Activated naive CD4-positive, alpha-beta T cell treated with anti-CD3 and anti-CD28 coated beads, Interleukin-2, amount 10 ng/mL, durations not matched to agents 5 hours and 36 hours (primary cell): ENCODE data around the gene MX2. TPM values are rescaled to one million over a fixed set of nuclear protein-coding genes. Genes with fewer than 3 reads are reported as not detected.

ENCODE experiments used
- total RNA-seq, 2 experiments: library from RNA; stranded (reverse); gene quantifications; one replicate each; pipeline ENCODE4 v1.2.3, GENCODE V29; 2021

MX2 gene, protein sequence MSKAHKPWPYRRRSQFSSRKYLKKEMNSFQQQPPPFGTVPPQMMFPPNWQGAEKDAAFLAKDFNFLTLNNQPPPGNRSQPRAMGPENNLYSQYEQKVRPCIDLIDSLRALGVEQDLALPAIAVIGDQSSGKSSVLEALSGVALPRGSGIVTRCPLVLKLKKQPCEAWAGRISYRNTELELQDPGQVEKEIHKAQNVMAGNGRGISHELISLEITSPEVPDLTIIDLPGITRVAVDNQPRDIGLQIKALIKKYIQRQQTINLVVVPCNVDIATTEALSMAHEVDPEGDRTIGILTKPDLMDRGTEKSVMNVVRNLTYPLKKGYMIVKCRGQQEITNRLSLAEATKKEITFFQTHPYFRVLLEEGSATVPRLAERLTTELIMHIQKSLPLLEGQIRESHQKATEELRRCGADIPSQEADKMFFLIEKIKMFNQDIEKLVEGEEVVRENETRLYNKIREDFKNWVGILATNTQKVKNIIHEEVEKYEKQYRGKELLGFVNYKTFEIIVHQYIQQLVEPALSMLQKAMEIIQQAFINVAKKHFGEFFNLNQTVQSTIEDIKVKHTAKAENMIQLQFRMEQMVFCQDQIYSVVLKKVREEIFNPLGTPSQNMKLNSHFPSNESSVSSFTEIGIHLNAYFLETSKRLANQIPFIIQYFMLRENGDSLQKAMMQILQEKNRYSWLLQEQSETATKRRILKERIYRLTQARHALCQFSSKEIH
- 10 to 100 TPM; 52.9 to 54.4 TPM for total RNA-seq

DNA sequence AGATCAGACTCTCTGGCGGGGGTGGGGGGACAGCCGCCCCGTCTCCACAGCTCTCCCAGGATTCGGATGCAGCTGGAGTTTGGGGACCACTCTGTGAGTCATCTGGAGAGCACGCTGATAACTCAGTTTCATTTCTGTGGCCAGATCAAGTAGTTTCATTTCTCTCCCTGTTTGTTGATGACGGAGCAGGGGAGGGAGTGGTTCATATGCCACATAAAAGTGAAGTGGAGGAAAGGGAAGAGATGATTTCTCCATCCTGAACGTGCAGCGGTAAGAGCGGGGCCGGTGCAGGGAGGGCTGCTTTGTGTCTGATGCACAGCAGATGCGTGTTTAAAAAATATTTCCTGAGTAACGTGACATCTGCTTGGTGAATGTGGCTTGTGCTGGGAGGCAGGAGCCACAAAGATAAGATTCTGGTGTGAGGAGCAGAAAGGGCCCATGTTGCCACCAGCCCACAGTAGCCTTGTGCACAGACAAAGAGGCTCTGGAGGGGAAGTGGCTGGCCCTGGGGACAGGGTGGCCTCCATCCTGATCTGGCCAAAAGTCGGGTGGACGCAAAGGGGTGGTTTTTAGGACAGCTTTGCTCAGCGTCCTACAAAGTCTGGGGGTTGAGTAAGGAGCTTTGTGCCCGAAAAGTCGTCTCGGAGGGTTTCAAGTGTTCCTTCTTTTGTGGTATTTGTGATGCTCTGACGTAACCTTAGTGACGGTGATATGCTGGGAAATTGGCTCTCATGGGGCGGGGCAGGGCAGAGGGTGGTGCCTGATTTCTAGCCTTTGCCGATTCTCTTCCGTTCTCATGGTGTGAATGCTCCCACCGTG, at the start of gene MX2:
MX2 (plus strand) TSS at position 242 of the 819 bp plus-strand sequence. CDS start 14,880 bp downstream, outside the sequence.

GRCh38 chr21:41316200-41317062, 45.4 kb upstream of the MX2 start, which contains the start of gene FAM3B:
TSS of gene FAM3B (plus strand) at chr21:41316801. CDS start at chr21:41316880, 79 bp downstream.

DNA sequence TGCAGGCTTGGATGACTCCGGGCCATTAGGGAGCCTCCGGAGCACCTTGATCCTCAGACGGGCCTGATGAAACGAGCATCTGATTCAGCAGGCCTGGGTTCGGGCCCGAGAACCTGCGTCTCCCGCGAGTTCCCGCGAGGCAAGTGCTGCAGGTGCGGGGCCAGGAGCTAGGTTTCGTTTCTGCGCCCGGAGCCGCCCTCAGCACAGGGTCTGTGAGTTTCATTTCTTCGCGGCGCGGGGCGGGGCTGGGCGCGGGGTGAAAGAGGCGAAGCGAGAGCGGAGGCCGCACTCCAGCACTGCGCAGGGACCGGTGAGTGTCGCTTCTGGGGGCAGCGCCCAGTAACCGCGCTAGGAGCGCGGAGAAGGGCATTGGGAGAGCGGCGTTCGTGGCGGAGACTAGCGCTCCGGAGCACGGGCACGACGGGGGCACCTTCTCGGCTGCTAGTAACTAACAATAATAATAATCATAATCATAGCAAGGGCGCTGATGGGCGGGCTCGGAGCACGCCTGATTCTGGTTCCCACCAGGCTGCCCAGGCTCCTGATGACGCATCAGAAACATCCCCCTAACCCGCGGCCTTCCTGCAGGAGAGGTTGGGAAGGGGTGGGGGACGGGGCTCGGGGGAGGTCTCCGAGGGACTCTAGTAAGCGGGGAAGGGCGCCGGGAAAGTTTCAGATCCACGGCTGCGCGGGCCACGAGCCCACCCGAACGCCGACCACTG, 64.3 kb downstream of the MX2 start, which contains the start of gene MX1:
MX1 (plus strand) TSS at position 286 of the 722 bp plus-strand sequence. CDS start 5,832 bp downstream, outside the sequence.

Other genes starting within 250 kb of the MX2 start
- gene BACE2, start 193.9 kb upstream of the MX2 start, total RNA-seq = 1 to 10 TPM; 1.1 to 2.0 TPM
- gene FAM3B, start 45.2 kb upstream of the MX2 start, total RNA-seq = not detected
- 100 to 1,000 TPM; 160 to 163 TPM for gene MX1, start 64.2 kb downstream of the MX2 start, total RNA-seq
- gene TMPRSS2, start 146.1 kb downstream of the MX2 start, total RNA-seq = not detected